HG03097 (cell line): ENCODE data around the gene TSPAN3.
A peak's percentile ranks its signal among the peaks of the same experiment; 100 is the strongest.

Source experiments
- ATAC-seq: cut with Tn5 transposase; IDR thresholded peaks from one replicate; pipeline ENCODE4 v1.9.1; 2021; ENCODE audit not compliant: unreplicated experiment, low FRiP score

TSPAN3 gene

GRCh38 chr15:77012868-77013267 is 58.0 kb downstream of the TSPAN3 start:
- ATAC-seq = peak; percentile 37

GRCh38 chr15:77012117-77012712 is 58.7 kb downstream of the TSPAN3 start:
- no peak for ATAC-seq

GRCh38 chr15:77010857-77011256 is 60.1 kb downstream of the TSPAN3 start:
- no peak for ATAC-seq

GRCh38 chr15:77010312-77010686 is 60.6 kb downstream of the TSPAN3 start:
- ATAC-seq = no peak

GRCh38 chr15:77009646-77010311 is 61.1 kb downstream of the TSPAN3 start:
- no peak for ATAC-seq

GRCh38 chr15:77009176-77009575 is 61.7 kb downstream of the TSPAN3 start:
- ATAC-seq = no peak

GRCh38 chr15:77004189-77004588 is 66.7 kb downstream of the TSPAN3 start:
- ATAC-seq = no peak

GRCh38 chr15:77002954-77003912 is 67.7 kb downstream of the TSPAN3 start:
- peak; percentile 74 for ATAC-seq

GRCh38 chr15:77002436-77002835 is 68.5 kb downstream of the TSPAN3 start:
- ATAC-seq = no peak

GRCh38 chr15:77001966-77002365 is 68.9 kb downstream of the TSPAN3 start:
- ATAC-seq = no peak

GRCh38 chr15:77001351-77001750 is 69.6 kb downstream of the TSPAN3 start:
- no peak for ATAC-seq

- ATAC-seq = no peak
Measured at GRCh38 chr15:76999996-77000395, 70.9 kb downstream of the TSPAN3 start.

- ATAC-seq = no peak
Measured at GRCh38 chr15:76998663-76999285, 72.1 kb downstream of the TSPAN3 start.

GRCh38 chr15:76996526-76997401 is 74.1 kb downstream of the TSPAN3 start:
- no peak for ATAC-seq

GRCh38 chr15:76996076-76996525 is 74.8 kb downstream of the TSPAN3 start:
- ATAC-seq = no peak

- no peak for ATAC-seq
Measured at GRCh38 chr15:76994971-76995945, 75.7 kb downstream of the TSPAN3 start, which contains the start of gene PSTPIP1. PSTPIP1 (plus strand) TSS chr15:76995126; CDS start chr15:76995574, 448 bp downstream.

- ATAC-seq = no peak
Measured at GRCh38 chr15:76994496-76994895, 76.4 kb downstream of the TSPAN3 start.

GRCh38 chr15:76994001-76994400 is 76.9 kb downstream of the TSPAN3 start:
- no peak for ATAC-seq
